GM18505 (cell line): Measurements from ENCODE around the gene HSPA9.

Source experiments
- ATAC-seq: cut with Tn5 transposase; IDR thresholded peaks from one replicate; pipeline ENCODE4 v1.9.1; 2021; ENCODE audit not compliant: unreplicated experiment
- POLR2A ChIP-seq: IDR thresholded peaks from 4 replicates; pipeline ENCODE4 v1.6.1; 2011; ENCODE audit warnings: borderline replicate concordance; ENCODE audit not compliant: insufficient read depth, insufficient read length; ENCODE audit errors: extremely low read depth

The HSPA9 gene

GRCh38 chr5:138575194-138576015, at the start of gene HSPA9:
HSPA9 (minus strand) TSS chr5:138575401; CDS start chr5:138575318, 83 bp downstream.
- peak; percentile 84 for ATAC-seq

GRCh38 chr5:138623053-138623452, 47.9 kb upstream of the HSPA9 start:
- TF ChIP-seq POLR2A = no peak
- no peak for ATAC-seq

More at GRCh38 chr5:138575194-138576015, at the start of gene HSPA9:
- peak; percentile 88 for TF ChIP-seq POLR2A

GRCh38 chr5:138622051-138622450, 46.9 kb upstream of the HSPA9 start:
- TF ChIP-seq POLR2A = no peak
- no peak for ATAC-seq

- TF ChIP-seq POLR2A = no peak
- no peak for ATAC-seq
These were observed 45.5 kb upstream of the HSPA9 start for GRCh38 chr5:138620663-138621224.

GRCh38 chr5:138616508-138616907, 41.3 kb upstream of the HSPA9 start:
- no peak for TF ChIP-seq POLR2A
- no peak for ATAC-seq

GRCh38 chr5:138615461-138615860, 40.3 kb upstream of the HSPA9 start:
- no peak for TF ChIP-seq POLR2A
- ATAC-seq = no peak

GRCh38 chr5:138611678-138612218, 36.5 kb upstream of the HSPA9 start:
- no peak for ATAC-seq
- TF ChIP-seq POLR2A = no peak

GRCh38 chr5:138610918-138611677, 35.9 kb upstream of the HSPA9 start:
- ATAC-seq = no peak
- TF ChIP-seq POLR2A = no peak

- ATAC-seq = no peak
- no peak for TF ChIP-seq POLR2A
These were observed 35.3 kb upstream of the HSPA9 start for GRCh38 chr5:138610415-138610917.

- no peak for TF ChIP-seq POLR2A
These were observed 31.3 kb upstream of the HSPA9 start for GRCh38 chr5:138606378-138607064.

GRCh38 chr5:138605254-138605972, 30.2 kb upstream of the HSPA9 start:
- peak; percentile 64 for ATAC-seq
- TF ChIP-seq POLR2A = no peak

More at GRCh38 chr5:138606378-138607064, 31.3 kb upstream of the HSPA9 start:
- no peak for ATAC-seq
